HG03457 (cell line): ENCODE data around the gene TNP1.

Experiments used
- ATAC-seq: cut with Tn5 transposase; IDR thresholded peaks from one replicate; pipeline ENCODE4 v1.9.1; 2021; ENCODE audit warnings: moderate number of reproducible peaks; ENCODE audit not compliant: unreplicated experiment

TNP1 gene

DNA sequence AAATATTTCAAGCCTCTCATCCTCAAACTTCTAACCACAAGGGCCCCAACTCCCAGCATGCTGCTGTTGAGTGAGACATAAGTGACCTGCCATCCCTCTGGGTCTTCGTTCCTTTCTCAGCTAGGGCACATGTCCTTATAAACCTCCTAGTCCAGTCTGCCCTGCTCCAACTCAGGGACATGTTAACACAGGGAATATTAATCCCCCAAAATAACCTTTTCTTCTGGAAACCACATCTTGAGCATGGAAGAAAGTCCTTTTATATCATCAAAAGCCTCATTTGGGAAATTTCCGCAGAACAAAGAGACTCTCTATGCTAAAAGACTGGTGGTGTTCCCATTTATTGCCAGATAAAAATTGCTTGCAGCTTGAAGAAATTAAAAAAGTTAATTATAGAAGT is 14.4 kb downstream of the TNP1 start:
- no peak for ATAC-seq

DNA sequence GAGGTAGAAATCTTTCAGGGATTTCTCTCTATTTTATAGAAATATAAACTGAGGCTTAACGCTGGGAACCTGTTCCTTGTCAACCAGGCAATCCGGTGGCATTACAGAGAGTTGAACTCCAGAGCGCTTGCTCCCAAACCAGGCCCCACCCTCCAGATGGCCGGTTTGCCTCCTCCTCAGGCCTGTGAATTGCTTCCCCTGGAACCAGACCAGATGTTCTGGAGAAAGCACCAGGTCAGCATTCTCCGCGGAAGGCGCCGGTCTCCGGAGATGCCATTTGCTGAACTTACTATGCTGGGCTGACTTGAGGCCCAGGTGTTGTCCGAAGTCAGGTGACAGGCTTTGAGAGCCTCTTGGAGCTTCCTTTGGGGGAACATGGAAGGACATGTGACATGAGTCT is 17.2 kb downstream of the TNP1 start:
- no peak for ATAC-seq

DNA sequence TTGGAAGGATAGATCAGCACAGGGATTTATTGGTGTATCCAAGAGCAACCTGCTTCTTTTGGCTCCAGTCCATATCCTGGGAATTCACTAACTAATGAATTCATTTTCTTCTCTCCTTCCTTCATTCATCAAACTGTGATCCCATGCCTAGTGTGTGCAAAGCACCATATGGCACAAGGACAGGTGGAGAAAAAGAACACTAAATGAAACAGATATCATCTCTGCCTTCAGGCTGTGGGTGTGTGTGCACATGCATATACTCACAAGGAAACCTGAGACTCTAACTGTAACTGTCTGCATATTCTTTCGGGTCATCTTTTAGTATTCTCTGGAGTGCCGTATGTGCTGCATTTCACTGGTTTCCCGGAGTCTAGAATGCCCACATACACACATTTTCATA is 20.2 kb downstream of the TNP1 start:
- no peak for ATAC-seq

DNA sequence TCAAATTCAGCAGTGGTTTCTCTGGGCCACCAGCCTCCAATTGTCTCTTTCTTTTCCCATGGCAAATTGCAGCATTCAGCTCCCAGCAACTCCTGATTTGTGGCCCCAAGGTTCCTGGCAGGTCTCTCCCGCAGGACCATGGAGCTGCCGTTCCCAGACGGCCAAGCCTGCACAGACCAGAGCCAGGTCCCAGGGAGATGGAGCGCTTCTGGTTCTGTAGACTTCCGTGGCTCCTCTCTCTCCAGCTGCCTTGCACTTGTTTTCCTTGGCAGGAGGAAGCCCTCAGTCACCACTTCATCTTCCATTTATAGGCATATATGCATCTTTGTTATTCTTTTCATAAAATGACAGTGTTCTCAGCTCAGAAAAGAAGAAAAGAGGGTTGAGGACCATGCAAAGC is 21.7 kb downstream of the TNP1 start:
- ATAC-seq = no peak

DNA sequence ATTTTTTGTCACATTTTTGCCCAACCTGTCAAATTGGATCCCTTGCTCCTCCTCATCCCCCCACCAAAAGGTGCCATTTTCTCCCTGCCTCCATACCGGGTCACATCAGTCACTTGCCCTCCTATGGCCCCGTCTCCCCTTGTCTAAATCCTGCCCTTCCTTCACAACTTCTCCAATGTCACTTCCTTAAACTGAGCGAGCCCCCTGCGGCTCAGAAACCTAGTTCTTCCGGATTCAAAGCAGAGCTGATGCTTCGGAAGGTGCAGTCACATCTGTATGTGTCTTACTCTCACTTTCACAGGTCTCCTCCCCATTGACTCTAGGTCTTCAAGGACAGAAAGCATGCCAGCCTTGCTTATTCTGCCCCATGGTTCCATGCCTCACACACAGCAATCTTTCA is 22.1 kb downstream of the TNP1 start:
- ATAC-seq = no peak

DNA sequence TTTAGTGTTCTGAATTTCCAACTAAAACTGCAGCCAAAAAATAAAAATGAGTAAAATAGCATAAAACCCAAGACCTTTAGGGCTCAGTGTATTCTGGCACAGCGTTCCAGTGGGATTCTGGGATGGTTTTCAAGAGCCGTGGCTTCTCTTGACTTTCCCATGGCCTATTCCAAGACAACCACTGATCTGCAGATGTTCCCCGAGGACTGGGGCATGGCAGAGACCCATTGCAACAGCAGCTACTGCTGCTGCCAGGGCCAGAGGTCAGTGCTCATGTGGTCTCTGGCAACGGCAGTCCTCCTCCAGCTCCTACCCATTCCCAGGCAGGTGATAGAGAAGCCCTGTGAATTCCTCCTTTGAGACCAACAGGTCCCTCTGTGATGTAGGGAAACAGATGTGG is 26.8 kb downstream of the TNP1 start:
- ATAC-seq = no peak

DNA sequence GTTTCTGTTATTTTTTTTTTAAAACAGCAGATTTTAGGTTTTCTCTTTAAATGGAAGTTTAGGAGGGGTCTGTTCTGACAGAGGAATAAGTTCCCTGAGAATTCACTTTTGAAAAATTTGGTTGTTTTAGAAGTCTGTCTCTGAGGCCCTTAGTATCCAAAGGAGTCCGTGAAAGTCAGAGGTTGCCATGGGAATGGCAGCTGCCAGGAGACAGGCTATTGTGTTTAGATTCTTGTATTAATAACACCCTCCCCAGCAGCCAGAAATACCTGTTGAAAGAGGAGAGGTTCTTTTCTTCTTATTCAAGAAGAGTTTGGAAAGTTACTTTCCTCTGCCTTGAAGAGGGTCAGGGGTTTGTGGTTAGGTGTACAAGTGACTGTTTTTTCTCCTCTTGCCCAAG is 29.5 kb downstream of the TNP1 start:
- ATAC-seq = no peak

DNA sequence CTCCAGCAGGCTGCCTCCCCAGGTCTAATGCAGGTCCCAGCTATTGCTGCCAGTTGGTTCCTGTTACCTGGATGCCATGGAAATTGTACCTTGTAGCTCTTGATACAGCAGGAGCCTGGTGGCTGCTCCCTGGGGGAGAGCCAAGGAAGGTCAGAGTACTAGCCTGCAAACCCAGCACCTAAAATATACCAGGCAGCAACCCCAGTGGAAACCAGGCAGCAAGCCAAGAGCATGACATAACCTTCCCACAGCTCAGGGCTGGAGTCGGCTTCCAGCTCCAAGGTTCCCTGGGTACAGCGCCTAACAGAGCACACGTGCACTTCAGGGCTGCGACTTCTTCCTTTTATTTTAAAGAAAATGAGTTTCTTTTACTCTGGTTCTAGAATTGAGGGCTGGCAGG is 30.3 kb downstream of the TNP1 start:
- no peak for ATAC-seq

DNA sequence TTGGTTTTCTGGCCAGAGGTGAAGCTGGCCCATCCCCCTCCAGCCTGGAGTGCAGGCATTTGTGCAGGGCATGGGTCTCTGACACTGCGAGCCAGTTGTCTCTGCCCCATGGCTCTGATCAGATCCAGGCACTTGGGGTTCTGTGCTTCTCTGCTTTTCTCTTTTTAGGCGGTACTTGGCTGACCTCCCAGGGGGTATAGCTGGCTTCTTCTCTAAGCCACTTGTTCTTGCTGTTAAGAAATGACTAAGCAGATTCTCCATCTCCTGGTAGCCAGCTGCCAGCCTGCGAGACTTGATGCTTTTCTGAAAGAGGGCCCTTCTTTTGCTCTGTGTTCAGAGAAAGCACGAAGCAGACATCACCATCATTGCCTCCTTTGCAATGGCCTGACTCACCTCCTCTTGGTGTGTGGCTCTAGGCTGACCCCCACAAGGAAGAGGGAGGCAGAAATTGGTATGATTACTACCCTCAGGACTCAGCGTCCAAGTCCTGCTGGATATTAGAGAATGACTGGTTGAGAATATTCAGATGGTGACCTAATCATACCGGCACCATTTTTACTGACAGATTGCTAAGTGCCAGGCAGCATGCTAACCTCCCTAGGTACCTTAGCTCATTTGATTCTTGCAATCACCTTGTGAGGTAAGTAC is 32.7 kb downstream of the TNP1 start:
- no peak for ATAC-seq

DNA sequence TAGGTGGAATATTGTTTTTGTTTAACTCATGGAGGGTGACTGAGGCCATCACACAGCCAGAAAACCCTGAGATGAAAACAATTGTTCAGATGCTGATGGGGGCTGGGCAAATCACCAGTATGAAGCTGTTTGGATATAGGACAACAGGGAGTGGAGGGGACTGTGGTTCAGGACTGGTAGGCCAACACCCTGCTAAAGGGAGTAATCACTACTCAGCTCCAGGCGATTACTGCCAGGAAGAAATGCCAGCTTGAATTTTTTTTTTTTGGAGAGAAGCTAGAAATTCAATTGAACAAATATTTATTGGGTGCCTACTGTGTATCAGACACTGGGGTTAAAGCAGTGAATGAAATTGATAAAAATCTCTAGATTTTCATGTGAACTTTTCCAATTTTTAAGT is 37.4 kb downstream of the TNP1 start:
- ATAC-seq = no peak

DNA sequence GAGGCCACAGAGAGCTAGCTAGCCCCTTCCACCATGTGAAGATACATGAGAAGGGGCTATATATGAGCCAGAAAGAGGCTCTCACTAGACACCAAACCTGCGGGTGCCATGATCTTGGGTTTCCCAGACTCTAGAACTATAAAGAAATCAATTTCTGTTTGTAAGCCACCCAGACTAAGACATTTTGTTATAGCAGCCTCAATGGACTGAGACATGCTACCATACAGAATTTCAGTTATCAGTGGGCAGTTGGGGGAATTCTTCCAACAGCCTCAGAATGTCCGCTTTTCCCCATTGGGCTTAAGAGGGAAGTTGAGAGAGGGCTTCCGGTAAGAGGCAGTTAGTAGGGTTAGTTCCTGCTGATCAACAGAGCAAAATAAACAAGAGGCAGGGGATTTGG is 39.2 kb downstream of the TNP1 start:
- ATAC-seq = no peak

DNA sequence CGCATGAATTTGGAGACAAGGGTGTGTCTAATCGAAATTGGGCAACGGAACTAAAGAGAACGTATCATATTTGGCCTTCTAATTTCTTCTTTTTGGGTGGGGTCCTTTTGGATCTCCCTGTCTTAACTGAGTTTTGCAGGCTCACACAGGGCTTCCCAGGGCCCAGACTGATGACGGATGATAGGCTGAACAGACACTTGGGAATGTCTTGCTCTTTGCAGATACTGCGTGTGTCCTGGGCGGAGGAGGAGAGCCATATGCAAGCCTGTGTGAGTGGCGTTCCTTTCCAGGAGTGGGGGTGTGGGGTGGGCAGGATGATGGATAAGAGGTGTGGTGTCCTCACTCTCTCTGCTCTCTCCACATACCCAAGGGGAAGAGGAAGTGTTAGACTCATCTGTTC is 40.1 kb downstream of the TNP1 start:
- no peak for ATAC-seq

DNA sequence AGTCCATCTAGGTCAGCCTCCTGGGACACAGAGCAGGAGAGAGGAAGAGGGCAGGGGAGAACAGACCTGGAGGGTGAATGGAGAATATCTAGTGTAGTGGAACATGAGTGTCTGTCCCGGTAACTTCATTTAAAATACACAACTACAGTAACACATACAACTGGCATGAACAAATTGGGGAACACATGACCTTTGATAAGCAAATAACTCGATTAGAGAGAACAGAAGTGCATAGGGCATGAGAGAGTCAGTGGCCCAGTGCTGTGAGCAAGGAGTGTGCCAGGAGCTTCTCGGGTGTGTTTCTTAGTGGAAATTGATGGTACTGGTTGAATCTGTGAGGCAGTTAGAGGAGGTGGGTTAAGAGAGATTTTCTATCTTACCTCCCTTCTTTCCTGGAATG is 40.8 kb downstream of the TNP1 start:
- ATAC-seq = no peak

DNA sequence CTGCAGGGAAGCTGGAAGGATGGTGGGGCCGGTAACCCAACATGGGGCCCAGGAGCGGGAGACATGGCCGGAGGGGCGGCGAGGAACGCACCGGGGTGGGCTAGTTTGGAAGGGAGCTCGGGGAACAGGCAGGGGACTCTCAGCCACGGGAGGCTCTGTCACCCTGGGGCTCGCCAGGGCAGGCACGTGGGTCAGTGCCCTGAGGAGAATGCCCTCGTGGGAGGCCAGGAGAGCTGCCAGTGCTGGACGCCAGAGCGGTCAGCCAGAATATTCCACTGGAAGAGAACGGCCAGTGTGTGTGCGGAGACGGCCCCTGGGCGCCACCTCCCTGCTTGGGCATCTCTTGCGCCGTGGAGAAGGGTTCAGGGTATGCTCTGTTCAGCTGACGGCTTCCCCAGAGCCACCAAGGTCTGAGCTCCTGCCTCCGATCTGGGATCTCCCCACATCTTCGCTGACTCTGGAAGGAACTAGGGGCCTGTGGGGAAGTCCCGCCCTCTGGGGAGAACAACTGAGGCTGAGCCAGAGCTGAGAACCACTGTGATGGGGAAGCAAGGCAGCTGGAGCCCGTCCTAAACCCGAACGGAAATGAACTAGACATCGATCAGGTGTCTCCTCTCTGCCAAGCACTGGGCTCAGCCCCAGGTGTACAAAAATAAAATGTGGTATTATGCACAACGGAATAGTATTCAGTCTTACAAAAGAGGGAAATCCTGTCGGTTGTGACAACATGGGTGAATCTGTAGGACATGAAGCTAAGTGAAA is 49.3 kb downstream of the TNP1 start:
- ATAC-seq = no peak
